Inflammatory macrophage treated with lipopolysaccharide for 1 hour (primary cell): ENCODE data around the gene PPP4C.
A peak's percentile ranks its signal among the peaks of the same experiment; 100 is the strongest.
"Not testable (repeated sequence)": the region's sequence is repeated elsewhere in the genome, so short reads cannot be mapped to it uniquely, and the experiment has no call there.

Experiments
- DNase-seq, 2 donors: peaks; one replicate each; pipeline ENCODE4 v3.0.0-alpha.2; 2020 to 2022

The PPP4C gene

DNA sequence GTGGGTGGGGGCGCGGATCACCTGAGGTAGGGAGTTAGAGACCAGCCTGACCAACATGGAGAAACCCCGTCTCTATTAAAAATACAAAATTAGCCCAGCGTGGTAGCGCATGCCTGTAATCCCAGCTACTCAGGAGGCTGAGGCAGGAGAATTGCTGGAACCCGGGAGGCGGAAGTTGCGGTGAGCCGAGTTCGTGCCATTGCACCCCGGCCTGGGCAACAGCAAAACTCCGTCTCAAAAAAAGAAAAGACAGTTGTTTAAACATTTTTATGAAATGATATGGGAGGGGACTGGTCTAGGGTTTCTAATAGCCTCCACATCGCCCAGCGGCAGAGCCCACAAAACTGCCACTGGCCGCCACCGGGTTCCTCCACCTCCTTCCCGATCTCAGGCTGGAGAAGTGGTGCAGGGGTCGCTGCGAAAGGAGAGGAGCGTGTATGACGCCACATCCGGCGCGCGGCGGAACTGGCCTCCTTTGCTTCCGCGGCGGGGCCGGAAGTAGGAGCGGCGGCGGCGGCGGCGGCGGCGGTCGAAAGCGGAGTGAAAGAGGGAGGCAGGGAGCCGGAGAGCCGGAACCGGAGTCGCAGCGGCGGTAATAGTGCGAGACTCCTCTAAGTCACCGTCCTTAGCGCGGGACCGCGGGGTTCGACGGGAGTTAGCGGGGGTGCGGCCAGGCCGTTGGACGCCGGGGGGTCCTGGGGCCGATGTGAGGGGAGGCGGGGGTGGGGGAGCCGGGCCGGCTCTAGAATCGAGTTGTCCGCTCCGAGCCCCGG, at the start of gene PPP4C:
PPP4C (plus strand) TSS at position 492 of the 773 bp plus-strand sequence. CDS start 384 bp downstream, outside the sequence.
- peak; percentile 83 to 90 for DNase-seq

- no peak for DNase-seq
Observed at GRCh38 chr16:30026449-30026848, 49.3 kb upstream of the PPP4C start.

DNA sequence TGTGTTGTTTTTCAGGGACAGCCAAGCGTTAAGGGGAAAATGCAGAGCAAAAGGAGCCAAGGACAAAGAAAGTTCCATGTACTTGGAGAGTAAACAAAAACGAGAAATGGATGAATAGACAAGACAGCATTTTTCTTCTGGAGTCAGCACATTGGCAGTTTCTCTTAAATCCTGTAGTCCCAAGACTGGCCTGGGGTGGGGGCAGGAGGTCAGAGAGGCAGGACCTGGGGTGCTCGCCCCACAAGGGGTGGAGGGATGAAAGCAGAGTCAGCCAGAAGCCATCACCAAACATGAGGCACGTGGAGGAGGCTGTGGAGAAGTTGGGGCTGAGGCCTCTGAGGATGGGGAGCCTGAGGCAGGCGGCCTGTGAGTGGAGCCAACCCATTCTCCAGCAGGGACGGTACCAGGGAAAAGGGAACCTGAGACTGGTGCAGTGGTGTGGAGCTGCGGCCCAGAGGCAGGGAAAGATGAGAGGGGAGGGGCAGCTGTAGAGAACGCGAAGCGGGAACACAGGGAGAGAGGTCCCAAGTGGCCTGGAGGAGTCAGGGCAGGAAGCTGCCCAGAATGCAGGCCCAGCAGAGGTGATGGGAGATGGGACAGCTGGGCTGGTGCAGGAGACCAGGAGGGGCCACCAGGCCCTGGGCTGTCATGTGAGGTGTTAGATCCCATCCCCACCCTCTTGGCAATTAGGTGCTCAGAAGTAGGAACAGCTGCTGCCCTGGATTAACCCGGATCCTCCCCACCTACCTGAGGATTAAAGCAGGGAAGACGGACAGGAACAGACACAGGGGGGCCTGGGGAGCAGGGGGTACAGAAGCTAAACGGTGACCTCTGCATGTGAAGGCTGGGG, 48.0 kb upstream of the PPP4C start:
- no peak for DNase-seq

- DNase-seq, result no peak
Observed at GRCh38 chr16:30028438-30029076, 47.2 kb upstream of the PPP4C start.

DNA sequence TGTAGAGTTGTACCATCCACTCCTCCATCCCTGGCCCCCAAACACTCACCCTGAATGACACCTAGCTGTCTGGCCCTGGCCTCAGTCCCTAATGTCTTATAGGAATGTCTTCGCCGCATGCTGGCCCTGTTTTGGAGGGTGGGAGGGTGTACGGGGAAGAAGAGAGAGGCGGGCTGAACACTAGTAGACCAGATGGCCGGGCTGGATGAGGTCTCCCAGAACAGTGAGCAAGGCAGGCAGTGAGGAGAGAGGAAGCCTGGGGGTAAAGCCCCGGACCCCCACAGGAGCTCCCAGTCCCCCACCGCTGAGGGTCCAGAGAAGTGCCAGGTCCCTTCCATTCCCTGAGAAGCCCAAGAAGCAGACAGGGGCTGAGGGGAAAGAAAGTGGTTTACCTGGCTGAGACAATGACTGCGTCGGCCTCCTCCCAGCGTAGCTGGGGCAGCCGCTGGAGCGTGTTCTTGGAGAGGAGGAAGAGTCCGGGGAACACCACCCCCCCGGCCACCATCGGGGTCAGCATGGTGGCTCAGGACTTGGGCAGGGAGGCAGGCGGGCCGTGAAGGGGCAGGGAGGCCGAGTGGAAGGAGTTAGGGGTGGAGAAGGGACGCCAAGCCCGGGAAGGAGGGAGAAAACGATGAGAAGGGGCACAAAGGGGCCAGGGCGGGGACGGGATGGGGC, 45.6 kb upstream of the PPP4C start:
- DNase-seq, result no peak

DNA sequence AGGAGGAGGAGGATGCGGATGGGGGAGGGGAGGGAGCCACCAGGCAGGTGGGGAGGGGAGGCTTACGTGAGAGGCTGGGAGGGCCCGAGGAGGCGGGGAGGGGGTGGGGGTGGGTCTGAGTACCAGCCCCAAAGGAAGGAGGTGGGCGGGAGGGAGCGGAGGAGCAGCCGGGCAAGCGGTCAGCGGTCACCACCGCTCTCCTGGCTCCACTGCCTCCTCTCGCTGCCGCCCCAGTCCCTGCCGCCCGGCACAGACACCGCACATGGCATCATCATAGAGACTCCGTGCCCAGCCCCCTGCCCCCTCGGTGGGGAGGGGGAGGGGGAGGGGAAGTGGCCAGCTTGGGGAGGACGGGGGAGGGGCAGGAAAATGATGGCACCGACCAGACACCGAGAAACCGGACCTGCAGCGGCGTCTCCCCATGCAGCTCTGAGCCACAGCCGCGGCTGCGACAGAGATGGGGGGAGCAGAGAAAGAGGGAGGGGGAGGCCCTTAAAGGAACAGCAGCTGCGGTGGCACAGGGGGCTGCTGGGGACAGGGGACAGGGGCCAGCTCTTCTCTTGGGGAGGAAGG, 44.9 kb upstream of the PPP4C start, which contains the start of gene TLCD3B:
TLCD3B (minus strand) TSS at position 431 of the 573 bp plus-strand sequence. CDS start 744 bp downstream, outside the sequence.
- no peak for DNase-seq

GRCh38 chr16:30031477-30031918, 44.3 kb upstream of the PPP4C start:
- no peak for DNase-seq

DNA sequence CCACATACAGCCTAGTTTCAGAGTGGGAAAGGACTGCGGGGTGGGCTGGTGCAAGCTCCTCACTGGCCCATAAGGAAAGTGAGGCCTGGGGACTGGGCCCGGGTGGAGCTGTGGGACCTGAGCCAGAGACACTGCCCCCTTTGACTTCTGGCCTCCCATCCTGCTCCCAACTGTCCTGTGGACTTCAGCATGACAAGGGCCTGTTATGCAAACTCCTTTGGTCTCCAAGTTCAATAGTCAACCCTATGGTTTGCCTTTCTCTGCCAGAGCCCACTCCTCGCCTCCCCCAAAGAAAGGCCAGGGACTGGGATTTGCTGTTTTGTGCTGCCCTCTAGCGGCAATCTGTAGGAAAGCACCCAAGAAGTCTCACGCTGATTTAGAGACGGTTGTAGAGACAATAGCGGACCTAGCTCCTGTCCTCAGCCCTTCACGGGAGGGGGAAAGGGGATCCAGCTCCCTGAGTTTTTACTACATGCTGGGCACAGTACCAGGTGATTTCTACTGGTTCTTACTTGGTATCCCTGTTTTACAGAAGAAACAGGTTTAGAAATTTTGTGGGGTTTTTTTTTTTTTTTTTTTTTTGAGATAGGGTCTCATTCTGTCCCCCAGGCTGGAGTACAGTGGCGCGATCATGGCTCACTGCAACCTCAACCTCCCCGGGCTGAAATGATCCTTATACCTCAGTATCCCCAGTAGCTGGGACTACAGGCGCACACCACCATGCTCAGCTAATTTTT, 43.5 kb upstream of the PPP4C start:
- DNase-seq, result peak; percentile 46 to 80

DNA sequence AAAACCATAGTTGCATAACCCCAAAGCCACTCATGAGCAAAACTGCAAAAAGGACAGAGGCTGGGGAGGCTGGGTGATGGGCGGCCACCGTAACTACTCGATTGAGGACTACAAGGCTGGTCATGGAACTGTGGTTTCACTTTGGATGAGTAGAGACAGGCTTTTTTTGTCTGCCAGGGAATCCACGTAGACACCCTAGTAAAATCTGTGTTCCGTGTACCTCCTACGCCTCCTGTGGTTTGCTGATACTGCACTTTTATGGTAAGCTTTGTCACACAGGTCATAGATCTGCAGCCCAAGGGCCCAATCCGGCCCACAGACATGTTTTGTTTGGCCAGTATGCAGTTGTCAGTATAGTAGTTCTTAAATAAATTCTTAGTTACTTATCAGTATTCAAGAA, 42.5 kb upstream of the PPP4C start:
- no peak for DNase-seq

DNA sequence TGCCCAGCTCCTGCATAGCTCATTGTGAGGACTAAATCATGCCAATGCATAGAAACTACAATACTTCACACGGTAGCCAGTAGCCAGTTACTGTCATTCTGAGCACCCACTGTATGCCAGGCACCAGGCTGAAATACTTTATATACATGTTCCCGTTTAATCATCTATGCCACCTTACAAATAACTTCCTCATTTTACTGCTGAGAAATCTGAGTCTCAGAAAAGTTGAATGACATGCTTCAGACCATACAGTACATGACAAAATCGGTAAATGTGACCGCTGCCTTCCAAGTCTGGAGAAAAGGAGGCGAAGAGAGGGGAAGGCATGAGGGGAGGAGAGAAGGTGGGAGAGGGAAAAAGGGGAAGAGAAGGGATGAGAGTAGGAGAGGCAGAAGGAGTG, 35.6 kb upstream of the PPP4C start:
- DNase-seq, result peak; percentile 35 to 49

- DNase-seq, result not testable (repeated sequence)
Observed at GRCh38 chr16:30040690-30041089, 35.1 kb upstream of the PPP4C start.

DNA sequence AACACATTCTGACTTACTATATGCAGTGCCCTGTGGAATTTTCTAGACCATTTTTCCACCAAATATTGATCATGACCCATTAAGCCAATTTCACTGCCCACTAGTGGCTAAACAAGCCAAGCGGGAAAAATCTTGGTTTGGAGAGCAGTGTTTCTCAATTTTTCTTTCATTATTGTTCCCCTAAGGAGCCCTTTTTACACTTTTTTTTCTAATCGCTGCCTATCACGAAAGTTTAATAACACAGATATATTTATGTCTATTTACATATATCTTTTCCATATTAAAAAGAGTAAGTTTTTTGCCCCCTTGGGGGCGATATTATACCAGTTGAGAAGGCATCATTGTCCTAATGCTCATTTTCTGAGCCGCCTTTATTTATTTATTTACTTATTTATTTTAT, 34.0 kb upstream of the PPP4C start:
- peak; percentile 8 to 75 for DNase-seq

GRCh38 chr16:30046178-30046577, 29.6 kb upstream of the PPP4C start:
- no peak for DNase-seq

DNA sequence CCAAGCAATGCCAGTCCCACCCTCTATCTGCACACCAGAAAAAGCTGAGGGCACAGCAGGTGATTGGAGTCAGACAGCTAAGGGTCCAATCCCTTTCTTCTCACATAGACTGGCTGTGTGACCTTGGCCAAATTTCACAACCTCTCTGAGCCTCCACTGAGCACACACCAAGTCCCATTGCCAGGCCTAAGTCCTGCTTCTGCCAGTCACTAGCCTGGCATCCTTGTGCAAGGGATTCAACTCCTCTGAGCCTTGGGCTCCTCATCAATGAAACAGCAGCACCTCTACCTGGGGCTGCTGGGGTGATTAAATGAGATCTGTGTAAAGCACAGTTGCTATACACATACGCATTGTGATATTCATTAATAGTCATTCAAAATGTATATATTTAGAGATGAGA, 29.2 kb upstream of the PPP4C start:
- DNase-seq, result no peak

DNA sequence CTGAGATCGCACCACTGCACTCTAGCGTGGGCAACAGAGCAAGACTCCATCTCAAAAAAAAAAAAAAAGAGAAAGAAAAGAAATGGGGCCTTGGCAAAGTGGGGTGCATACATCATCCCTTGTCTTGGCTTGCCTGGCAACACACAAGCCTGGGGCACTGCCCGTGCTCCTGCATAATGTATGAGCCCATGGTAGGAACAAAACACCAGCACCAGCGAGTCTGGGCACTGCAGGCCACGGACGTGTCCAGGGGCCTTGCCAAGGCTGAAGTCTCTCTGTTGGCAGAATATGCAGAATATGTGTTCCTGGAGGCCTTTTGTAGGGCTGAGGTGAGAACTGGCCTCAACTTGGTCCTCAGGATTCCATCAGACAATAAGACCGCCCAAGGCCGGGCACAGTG, 25.9 kb upstream of the PPP4C start:
- no peak for DNase-seq

DNA sequence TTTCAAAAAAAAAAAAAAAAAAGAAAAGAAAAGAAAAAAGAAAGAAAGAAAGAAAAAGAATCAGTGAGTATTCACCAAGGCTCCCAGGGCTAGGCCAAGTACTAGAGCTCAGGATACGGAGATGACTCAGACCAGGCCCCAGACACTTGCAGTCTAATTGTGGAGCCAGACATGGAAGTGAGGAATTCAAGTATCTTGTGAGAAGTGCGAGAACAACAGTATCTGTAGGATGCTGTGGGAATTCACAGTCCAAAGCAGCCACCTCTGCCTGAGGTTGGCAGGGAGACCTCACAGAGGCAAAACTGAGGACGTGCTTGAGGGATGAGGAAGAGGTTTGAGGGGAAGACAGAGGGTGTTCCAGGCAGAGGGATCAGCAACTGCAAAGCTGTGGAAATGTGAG, 24.3 kb upstream of the PPP4C start:
- peak in 1 of 2 donors; percentile 2 for DNase-seq

DNA sequence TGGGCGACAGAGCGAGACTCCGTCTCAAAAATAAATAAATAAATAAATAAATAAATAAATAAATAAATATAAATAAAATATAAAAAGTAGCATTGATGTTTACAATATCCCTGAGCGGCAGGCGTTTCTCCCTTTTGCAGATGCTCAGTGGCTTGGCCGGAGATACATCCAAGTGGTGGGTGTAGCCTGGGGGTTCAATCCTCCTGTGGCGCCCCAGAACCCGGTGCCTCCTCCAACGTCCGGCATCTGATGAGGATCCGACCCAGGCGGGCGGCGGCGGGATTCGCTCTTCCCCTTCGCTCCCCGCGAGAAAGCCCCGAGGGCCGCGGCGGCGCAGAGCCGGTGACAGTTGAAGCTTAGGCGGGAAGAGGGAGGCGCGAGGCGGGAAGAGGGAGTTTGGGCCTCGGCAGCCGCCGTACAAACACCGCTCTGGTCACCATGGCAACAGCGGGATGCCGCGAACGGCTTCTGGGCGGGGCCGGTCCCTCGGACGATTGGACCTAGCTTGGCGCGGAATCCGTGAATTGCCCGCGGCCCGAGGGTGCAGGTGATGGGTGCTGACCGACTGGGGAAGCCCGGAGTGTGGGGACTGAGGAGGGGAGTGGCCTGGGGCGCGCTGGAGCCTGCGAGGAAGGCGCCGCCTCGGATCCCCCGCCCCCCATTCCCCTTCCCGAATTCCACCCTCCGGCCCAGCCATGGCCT, 23.0 kb upstream of the PPP4C start:
- peak; percentile 88 to 96 for DNase-seq

GRCh38 chr16:30053376-30054015, 22.3 kb upstream of the PPP4C start:
- peak; percentile 25 to 31 for DNase-seq

DNA sequence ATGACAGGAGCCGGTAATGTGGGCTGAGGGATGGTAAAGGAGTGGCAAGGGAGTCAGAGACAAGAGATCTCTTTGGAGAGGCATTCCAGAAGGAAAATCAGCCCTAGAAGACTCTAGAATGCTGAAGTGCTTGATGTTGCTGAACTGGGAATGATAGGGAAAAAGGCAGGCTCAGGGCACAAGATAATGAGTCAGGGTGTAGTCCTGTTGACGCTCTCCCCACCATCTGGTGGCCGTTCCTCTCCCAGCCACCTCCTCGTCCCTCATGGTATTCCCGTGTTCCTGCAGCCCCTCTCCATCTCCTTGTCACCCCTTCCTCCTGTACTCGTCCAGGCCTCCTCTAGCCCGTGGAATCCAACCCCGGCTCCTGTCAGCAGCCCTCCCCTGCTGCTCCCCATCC, 21.3 kb upstream of the PPP4C start:
- DNase-seq, result no peak

GRCh38 chr16:30054959-30055553, 20.7 kb upstream of the PPP4C start:
- DNase-seq, result peak; percentile 20 to 37
